ENCODE data around the gene FAM221B.

- TF ChIP-seq L3MBTL2 (conservative IDR thresholded peaks at IDR 0.05) (no peak), SP1 (IDR thresholded peaks at IDR 0.05) (no peak), NFRKB (IDR thresholded peaks at IDR 0.05) (no peak), ZNF384 (IDR thresholded peaks at IDR 0.05) (no peak), SUZ12 (IDR thresholded peaks at IDR 0.05) (no peak), PKNOX1 (IDR thresholded peaks at IDR 0.05) (no peak), HDGF (IDR thresholded peaks at IDR 0.05; ENCODE audit: borderline replicate concordance) (no peak), FOXA1 (IDR thresholded peaks at IDR 0.05) (no peak), ELF4 (IDR thresholded peaks at IDR 0.05) (no peak), FOXM1 (IDR thresholded peaks at IDR 0.05; ENCODE audit: borderline replicate concordance) (no peak), BHLHE40 (IDR thresholded peaks at IDR 0.05; ENCODE audit: borderline replicate concordance) (no peak), ARNT (IDR thresholded peaks at IDR 0.05) (no peak), TARDBP (IDR thresholded peaks at IDR 0.05) (no peak)
Observed at GRCh38 chr9:35826071-35826701, 2.3 kb downstream of the FAM221B start.

Data from HEK293T (cell line).